ENCODE results near the gene TXNIP.

Gene TXNIP

DNA sequence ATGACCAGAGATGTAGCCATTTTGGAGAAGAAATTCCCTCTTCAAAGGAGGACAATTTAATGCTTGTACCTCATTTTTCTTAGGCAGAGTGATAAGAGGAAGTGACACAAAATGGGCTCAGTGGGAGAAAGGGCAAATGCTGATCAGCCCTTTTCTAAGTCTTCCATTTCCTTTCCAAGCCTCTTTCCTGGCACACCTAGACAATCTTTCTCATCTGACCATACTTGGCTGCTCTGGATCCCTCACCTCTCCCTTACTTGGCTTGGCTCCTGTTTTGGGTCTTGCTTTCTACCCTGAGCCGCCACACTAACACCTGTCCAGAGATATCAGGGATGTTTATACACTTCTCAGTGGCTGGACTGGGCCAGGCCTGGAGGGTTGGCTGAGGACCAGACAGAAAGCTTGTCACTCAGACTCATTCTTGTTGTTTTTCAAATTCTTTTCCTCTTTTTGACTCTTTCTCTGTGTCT is 13.1 kb downstream of the TXNIP start:
- Histone ChIP-seq H3K27ac (peak overlapping the region; percentile 100), H3K4me1 (peaks cover 73% of the 10 kb centered on the region), H3K79me2 (peaks cover 5% of the 10 kb centered on the region), H3K36me3 (ENCODE audit: control insufficient read depth, insufficient read depth, low read length) (no peaks in the 10 kb centered on the region), H3K4me2 (ENCODE audit: low read length) (peak overlapping the region; percentile 73), H3K4me3 (ENCODE audit: low read depth, low read length) (peak overlapping the region; percentile 43), H3K9me3 (ENCODE audit: control insufficient read depth, low read length) (no peaks in the 10 kb centered on the region), H3K27me3 (ENCODE audit: control insufficient read depth, insufficient read depth, low read length) (no peaks in the 10 kb centered on the region), H3K9ac (peak overlapping the region; percentile 29), H2AFZ (no peak overlapping the region)
- TF ChIP-seq, protein P1, sequence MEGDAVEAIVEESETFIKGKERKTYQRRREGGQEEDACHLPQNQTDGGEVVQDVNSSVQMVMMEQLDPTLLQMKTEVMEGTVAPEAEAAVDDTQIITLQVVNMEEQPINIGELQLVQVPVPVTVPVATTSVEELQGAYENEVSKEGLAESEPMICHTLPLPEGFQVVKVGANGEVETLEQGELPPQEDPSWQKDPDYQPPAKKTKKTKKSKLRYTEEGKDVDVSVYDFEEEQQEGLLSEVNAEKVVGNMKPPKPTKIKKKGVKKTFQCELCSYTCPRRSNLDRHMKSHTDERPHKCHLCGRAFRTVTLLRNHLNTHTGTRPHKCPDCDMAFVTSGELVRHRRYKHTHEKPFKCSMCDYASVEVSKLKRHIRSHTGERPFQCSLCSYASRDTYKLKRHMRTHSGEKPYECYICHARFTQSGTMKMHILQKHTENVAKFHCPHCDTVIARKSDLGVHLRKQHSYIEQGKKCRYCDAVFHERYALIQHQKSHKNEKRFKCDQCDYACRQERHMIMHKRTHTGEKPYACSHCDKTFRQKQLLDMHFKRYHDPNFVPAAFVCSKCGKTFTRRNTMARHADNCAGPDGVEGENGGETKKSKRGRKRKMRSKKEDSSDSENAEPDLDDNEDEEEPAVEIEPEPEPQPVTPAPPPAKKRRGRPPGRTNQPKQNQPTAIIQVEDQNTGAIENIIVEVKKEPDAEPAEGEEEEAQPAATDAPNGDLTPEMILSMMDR (IDR thresholded peaks at IDR 0.05): no peak

DNA sequence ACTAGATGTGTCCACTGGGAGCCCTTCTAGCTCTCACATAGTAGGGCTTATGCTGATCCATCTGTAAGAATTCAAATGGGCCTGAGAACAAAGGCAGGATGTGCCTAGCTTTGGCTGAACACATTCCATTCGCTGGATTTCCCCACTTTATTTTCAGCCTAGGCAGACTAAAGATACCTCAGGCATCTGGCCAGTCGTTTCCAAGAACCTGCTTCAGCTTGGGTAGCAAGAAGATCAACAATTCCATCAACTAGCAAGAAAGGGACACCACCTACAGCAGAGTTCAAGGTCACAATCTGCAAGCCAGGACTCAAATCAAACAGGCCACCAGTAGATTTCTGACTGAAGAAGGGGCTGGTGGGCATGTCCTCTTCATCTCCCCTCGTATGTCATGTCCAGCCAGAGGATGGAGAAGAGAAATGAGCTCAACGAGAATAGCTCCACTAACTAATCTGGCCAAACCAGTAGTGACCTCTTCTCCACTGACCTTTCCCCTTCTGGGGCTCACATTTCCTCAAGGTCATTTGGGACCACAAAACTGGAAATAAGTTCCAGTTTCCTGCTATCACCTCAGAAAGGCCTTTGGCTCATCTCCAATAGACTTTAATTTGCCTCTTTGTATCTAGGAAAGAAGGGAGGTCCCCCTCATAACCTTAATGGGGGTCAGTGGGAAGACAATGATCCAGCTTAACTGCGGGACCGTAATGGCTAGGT is 14.2 kb downstream of the TXNIP start:
- Histone ChIP-seq H3K36me3 (ENCODE audit: control insufficient read depth, insufficient read depth, low read length) (no peaks in the 10 kb centered on the region), H3K4me3 (ENCODE audit: low read depth, low read length) (peak overlapping the region; percentile 43), H3K79me2 (peaks cover 13% of the 10 kb centered on the region), H3K27ac (peak overlapping the region; percentile 100), H3K4me2 (ENCODE audit: low read length) (peak overlapping the region; percentile 73), H3K9ac (peak overlapping the region; percentile 29), H3K27me3 (ENCODE audit: control insufficient read depth, insufficient read depth, low read length) (no peaks in the 10 kb centered on the region), H3K9me3 (ENCODE audit: control insufficient read depth, low read length) (no peaks in the 10 kb centered on the region), H3K4me1 (peaks cover 77% of the 10 kb centered on the region), H2AFZ (no peak overlapping the region)
- TF ChIP-seq, protein P1 (IDR thresholded peaks at IDR 0.05): no peak

DNA sequence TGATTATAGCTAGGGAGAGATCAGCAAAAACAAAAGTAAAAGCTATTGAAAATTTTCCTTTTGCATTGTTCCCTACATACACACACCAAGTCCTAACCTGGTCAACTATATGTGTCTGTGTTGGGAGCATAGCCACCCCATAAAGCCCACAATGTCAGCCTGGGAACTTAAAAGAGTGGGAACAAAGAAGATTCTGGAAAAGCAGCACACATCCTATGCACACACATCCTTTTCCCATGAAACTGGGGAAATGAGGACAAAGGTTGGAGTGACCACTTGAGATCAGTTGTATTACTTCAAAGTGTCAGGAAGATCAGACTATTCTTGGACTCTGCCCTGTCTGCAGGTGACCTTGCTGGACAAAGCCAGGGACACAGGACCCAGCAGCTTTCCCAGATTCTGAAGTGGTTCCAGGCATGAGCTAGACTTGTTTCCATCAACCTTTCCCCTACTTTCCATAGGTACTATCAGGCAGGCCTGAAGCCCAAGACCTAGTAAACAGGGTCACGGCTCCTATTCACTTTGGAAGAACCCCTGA is 15.9 kb downstream of the TXNIP start:
- H3K9me3 ChIP-seq (ENCODE audit: control insufficient read depth, low read length): no peaks in the 10 kb centered on the region

DNA sequence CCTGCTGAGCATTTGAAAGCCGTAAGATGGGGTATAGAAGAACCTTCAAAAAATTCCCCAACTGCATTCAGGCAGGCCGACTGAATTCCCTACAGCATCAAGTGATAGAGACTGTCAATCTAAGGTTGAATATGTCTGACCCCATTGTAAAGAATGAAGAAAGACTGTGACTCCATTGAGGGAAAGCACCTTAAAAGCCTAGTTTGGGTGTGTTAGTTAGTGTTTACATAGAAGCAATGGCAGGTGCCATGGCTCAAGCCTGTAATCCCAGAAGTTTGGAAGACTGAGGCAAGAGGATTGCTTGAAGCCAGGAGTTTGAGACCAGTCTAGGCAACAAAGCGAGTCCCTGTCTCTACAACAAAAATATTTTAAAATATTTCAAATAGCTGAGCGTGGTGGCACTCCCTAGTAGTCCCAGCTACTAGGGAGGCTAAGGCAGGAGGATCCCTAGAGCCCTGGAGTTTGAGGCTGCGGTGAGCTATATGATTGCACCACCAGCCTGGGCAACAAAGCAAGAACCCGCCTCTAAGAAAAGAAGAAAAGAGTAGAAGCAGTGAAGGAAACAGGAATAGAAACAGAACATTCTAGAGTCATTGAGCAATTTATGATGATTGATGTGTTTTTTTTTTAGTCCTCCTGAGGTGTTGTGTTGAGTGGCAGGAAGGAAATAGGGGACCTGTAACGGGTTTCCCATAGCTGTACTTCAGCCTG is 16.5 kb downstream of the TXNIP start:
- TF ChIP-seq, protein P1 (IDR thresholded peaks at IDR 0.05): no peak
- H3K9me3 ChIP-seq (ENCODE audit: control insufficient read depth, low read length): no peaks in the 10 kb centered on the region
- peak overlapping the region; percentile 63 for H3K4me3 ChIP-seq (ENCODE audit: low read depth, low read length)
- H3K4me2 ChIP-seq (ENCODE audit: low read length): peak overlapping the region; percentile 78
- no peaks in the 10 kb centered on the region for H3K27me3 ChIP-seq (ENCODE audit: control insufficient read depth, insufficient read depth, low read length)
- peak overlapping the region; percentile 100 for H3K27ac ChIP-seq
- no peak overlapping the region for H2AFZ ChIP-seq
- peaks cover 64% of the 10 kb centered on the region for H3K4me1 ChIP-seq
- no peaks in the 10 kb centered on the region for H3K36me3 ChIP-seq (ENCODE audit: control insufficient read depth, insufficient read depth, low read length)
- no peak overlapping the region for H3K9ac ChIP-seq
- H3K79me2 ChIP-seq: peaks cover 15% of the 10 kb centered on the region

More for the DNA sequence above, 15.9 kb downstream of the TXNIP start:
- Histone ChIP-seq H3K27ac (peak overlapping the region; percentile 100), H3K27me3 (ENCODE audit: control insufficient read depth, insufficient read depth, low read length) (no peaks in the 10 kb centered on the region), H3K9ac (peak overlapping the region; percentile 19), H3K4me2 (ENCODE audit: low read length) (peak overlapping the region; percentile 78), H2AFZ (no peak overlapping the region), H3K4me1 (peaks cover 70% of the 10 kb centered on the region), H3K36me3 (ENCODE audit: control insufficient read depth, insufficient read depth, low read length) (no peaks in the 10 kb centered on the region), H3K4me3 (ENCODE audit: low read depth, low read length) (peak overlapping the region; percentile 63), H3K79me2 (peaks cover 15% of the 10 kb centered on the region)
- TF ChIP-seq, protein P1 (IDR thresholded peaks at IDR 0.05): no peak

Data from parathyroid adenoma (tissue), 2 donors.